IPS-20b (cell line): ENCODE results near the gene FCN2.

Source experiments
- H3K27ac ChIP-seq: one replicate; pipeline ENCODE4 v1.5.1; 2013; ENCODE audit warnings: low read length
- H3K27me3 ChIP-seq: 2 replicates; pipeline ENCODE4 v1.6.1; 2013; ENCODE audit warnings: mild to moderate bottlenecking, low read length, inconsistent platforms; ENCODE audit not compliant: insufficient read depth
- H3K36me3 ChIP-seq: 2 replicates; pipeline ENCODE4 v1.6.1; 2013; ENCODE audit warnings: low read depth, mild to moderate bottlenecking, inconsistent platforms, low read length, moderate library complexity; ENCODE audit not compliant: insufficient read depth
- H3K4me1 ChIP-seq: 2 replicates; pipeline ENCODE4 v1.6.1; 2013; ENCODE audit warnings: mild to moderate bottlenecking, control low read depth, inconsistent platforms, low read length, moderate library complexity; ENCODE audit not compliant: insufficient read depth
- H3K4me3 ChIP-seq: 2 replicates; pipeline ENCODE4 v1.5.1; 2013; ENCODE audit warnings: mild to moderate bottlenecking, low read length, inconsistent platforms
- H3K9ac ChIP-seq: 2 replicates; pipeline ENCODE4 v1.6.1; 2013; ENCODE audit warnings: low read depth, mild to moderate bottlenecking, inconsistent platforms, low read length, moderate library complexity
- H3K9me3 ChIP-seq: 2 replicates; pipeline ENCODE4 v1.6.1; 2013; ENCODE audit warnings: mild to moderate bottlenecking, low read depth, low read length, inconsistent platforms; ENCODE audit not compliant: insufficient read depth

The FCN2 gene

DNA sequence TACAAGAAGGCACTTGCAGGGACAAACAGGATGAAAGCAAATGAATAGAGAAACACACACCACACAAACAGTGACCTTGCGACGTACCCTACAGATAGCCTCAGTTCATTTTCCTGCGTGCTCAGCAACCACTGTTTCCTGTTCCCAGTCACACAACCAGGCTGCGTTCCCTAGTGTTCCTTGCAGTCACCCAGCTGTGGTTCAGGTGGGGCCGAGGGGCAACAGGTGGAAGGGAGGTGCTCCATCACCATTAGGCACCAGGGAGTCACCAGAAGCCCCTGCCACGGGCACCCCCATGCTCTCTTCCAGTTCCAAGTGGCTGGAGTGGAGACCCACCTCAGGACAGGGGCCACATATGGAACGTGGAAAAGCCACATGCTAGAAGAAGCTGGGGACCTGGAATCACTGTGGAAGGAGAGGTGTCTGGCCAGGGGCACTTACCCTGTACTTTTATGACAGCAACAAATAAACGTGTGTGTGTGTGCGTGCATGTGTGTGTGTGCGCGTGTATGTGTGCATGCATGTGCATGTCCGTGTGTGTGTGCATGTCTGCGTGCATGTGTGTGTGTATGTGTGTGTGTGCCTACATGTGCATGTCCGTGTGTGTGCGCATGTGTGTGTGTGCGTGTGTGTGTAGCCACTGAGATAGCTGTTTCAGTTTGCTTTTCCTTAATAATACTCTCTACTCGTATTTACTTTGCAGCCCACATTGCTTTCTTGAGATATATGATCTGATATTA, 18.8 kb upstream of the FCN2 start:
- Histone ChIP-seq H3K27ac (no peak overlapping the region), H3K9ac (no peak overlapping the region), H3K36me3 (no peaks in the 10 kb centered on the region), H3K4me3 (no peak overlapping the region), H3K9me3 (no peaks in the 10 kb centered on the region), H3K27me3 (no peaks in the 10 kb centered on the region), H3K4me1 (no peaks in the 10 kb centered on the region)

DNA sequence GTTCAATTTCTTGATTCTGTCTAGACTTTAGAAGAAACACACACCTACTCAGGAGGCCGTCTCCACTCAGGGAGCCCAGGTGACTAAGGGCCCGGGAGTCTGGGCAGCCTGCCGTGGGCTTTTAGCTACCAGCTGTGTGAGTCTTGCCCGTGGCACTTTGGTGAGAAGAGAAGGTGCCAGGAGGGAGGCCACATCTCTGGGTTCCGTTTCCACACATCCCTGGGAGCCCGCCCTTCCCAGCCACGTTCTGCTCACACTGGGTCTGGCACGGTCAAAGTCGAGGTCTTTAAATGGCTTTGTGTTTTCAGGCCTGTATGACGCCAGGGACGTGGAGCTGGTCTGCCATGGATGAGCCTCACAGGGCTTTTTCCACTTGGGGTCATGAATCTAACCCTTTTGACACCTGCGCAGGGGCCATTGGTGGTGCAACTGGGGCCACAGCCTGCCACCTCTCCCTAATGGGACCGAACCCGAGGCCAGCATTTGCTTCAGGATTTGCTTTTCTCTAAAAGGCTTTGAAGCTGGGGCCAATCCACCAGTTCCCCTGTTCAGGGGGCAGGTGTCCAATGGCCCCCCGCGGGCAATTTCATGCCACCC, 17.2 kb upstream of the FCN2 start:
- Histone ChIP-seq H3K9me3 (no peaks in the 10 kb centered on the region), H3K27me3 (no peaks in the 10 kb centered on the region), H3K36me3 (no peaks in the 10 kb centered on the region), H3K4me1 (no peaks in the 10 kb centered on the region), H3K4me3 (no peak overlapping the region), H3K27ac (no peak overlapping the region), H3K9ac (no peak overlapping the region)

- H3K4me1 ChIP-seq: no peaks in the 10 kb centered on the region
Observed at GRCh38 chr9:134863941-134864820, 16.4 kb upstream of the FCN2 start.

GRCh38 chr9:134864821-134865190, 15.8 kb upstream of the FCN2 start:
- H3K36me3 ChIP-seq: no peaks in the 10 kb centered on the region
- H3K4me1 ChIP-seq: no peaks in the 10 kb centered on the region
- no peak overlapping the region for H3K27ac ChIP-seq
- no peak overlapping the region for H3K4me3 ChIP-seq
- H3K9me3 ChIP-seq: no peaks in the 10 kb centered on the region
- H3K9ac ChIP-seq: no peak overlapping the region
- no peaks in the 10 kb centered on the region for H3K27me3 ChIP-seq

More at GRCh38 chr9:134863941-134864820, 16.4 kb upstream of the FCN2 start:
- no peak overlapping the region for H3K9ac ChIP-seq
- H3K4me3 ChIP-seq: no peak overlapping the region
- H3K27me3 ChIP-seq: no peaks in the 10 kb centered on the region
- no peaks in the 10 kb centered on the region for H3K36me3 ChIP-seq
- no peak overlapping the region for H3K27ac ChIP-seq
- no peaks in the 10 kb centered on the region for H3K9me3 ChIP-seq

DNA sequence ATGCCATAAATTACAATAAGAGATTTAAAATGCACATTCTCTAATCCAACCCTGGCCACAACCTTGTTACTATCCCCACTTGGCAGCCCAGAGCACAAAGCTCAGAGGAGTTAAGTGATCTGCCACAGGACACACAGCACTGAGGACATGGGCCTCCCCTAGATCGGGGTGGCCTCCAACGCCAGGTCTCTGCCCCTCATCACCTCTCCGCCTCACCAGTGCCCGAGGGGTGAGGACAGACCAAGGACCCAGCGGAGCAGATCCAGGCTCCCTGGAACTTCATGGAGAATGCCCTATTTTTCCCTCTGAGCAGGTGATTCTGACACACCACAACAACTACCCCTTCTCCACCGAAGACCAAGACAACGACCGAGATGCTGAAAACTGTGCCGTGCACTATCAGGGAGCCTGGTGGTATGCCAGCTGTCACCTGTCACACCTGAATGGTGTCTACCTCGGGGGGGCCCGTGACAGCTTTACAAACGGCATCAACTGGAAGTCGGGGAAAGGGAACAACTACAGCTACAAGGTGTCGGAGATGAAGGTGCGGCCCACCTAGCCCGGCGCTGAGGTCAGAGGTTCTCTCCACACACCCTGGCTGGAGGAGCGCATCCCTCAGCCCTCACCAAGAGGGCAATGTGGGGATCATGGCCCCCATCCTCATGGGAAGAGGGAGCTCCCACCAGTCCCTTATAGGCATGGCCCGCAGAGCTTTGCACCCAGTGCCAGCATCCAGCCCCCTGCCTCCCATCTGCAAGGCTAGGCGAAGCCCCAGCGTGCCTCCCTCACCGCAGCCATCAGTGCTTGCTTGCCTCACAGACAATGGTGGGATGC, 12.5 kb upstream of the FCN2 start:
- no peaks in the 10 kb centered on the region for H3K4me1 ChIP-seq
- no peaks in the 10 kb centered on the region for H3K36me3 ChIP-seq
- H3K4me3 ChIP-seq: no peak overlapping the region
- H3K27ac ChIP-seq: no peak overlapping the region
- no peaks in the 10 kb centered on the region for H3K9me3 ChIP-seq
- H3K27me3 ChIP-seq: no peaks in the 10 kb centered on the region
- no peak overlapping the region for H3K9ac ChIP-seq

DNA sequence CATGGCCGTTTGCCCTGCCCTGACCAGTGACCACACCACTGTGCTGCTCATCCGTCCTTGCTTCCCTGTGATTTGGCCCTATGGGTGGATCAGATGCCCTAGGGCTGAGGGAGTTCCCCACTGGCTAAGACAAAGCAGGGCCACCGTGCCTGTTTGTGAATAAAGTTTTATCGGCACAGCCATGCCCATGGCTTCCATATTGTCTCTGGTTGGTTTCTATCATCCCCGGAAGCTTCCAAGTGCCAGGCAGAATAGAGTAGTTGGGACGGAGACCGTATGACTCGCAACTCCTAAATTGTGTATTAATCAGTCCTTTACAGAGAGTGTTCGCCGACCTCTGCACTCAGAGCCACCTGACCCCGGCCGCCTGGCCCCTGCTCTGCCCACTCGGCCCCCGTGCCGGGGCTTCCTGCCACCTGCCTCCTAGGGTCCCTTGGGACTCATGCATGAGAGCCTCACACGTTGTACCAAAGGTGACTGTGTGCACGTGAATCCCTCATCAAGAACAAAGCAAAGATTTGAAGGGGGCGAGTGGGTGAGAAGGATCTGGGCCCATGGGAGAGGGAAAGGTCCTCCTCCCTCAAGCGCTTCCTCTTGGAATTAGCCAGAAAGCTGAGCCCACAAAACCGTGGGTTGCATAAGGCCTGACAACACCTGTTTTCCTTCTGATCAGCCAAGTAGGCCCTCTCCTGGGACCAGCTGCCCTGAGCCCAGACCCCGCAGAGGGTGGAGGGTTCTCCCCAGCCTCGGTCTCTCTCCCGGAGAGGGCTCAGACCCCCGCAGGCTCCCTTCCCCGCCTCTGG, 11.7 kb upstream of the FCN2 start:
- no peaks in the 10 kb centered on the region for H3K4me1 ChIP-seq
- no peaks in the 10 kb centered on the region for H3K36me3 ChIP-seq
- H3K27ac ChIP-seq: no peak overlapping the region
- no peaks in the 10 kb centered on the region for H3K9me3 ChIP-seq
- no peak overlapping the region for H3K9ac ChIP-seq
- no peaks in the 10 kb centered on the region for H3K27me3 ChIP-seq
- no peak overlapping the region for H3K4me3 ChIP-seq

DNA sequence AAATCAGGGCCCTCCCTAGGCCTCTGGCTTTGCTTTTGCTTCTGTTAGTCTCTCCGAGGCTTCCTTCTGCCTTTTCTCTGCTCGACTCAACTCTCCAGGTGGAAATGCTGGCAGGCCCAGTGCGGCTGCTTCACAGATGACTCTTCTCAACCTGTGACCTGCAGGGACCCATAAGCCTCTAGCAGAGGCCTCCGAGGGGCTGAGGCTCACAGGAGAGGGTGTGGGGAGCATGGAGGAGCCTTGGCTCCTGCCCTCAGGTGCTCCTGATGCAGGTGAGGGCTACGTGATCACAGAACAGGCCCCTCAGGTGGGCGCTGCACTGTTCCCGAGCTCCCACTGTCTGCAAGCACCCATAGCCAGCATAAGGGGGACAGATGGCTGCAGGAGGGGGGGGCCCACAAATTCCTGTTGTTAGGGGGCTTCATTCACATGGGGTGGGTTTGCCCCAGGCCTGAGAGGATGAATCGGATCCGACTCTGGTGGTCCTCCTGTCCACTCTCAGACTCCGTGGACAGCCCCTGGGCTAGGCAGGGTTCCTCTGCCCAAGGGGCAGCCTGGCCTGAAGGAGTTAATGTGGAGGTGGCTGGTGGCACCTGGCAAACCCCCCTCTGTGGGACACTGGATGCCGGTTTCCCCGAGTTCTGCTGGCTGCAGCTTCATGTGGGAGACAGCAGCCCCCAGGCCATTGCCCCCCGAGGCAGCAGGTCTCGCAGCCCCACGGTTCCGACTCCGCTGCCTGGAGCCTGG, 10.9 kb upstream of the FCN2 start:
- H3K36me3 ChIP-seq: no peaks in the 10 kb centered on the region
- no peak overlapping the region for H3K27ac ChIP-seq
- no peaks in the 10 kb centered on the region for H3K9me3 ChIP-seq
- no peak overlapping the region for H3K9ac ChIP-seq
- H3K4me3 ChIP-seq: no peak overlapping the region
- no peaks in the 10 kb centered on the region for H3K4me1 ChIP-seq
- no peaks in the 10 kb centered on the region for H3K27me3 ChIP-seq

DNA sequence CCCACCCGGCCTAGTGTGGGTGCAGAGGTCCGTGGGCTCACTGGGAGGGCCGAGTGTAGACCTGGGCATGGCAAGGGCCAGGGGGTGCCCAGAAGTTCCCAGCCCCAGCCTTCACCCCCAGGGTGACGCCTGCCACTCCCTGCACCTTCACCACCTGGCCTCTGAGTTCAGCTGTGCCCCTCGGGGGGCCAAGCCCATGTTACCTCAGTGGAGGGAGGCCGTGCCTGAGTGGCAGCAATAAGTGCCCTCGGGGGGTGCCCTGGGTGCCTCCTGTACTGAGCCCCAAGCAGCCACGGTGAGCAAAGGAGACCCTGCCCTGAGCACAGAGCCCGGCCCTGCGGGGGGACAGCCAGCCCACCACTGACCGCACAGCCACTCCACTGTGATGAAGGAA, 10.3 kb upstream of the FCN2 start:
- no peaks in the 10 kb centered on the region for H3K9me3 ChIP-seq
- no peaks in the 10 kb centered on the region for H3K36me3 ChIP-seq
- no peak overlapping the region for H3K9ac ChIP-seq
- no peak overlapping the region for H3K4me3 ChIP-seq
- H3K27me3 ChIP-seq: no peaks in the 10 kb centered on the region
- H3K27ac ChIP-seq: no peak overlapping the region
- H3K4me1 ChIP-seq: no peaks in the 10 kb centered on the region

GRCh38 chr9:134870746-134871662, 9.6 kb upstream of the FCN2 start:
- Histone ChIP-seq H3K27ac (no peak overlapping the region), H3K4me1 (no peaks in the 10 kb centered on the region), H3K9me3 (no peaks in the 10 kb centered on the region), H3K4me3 (no peak overlapping the region), H3K27me3 (no peaks in the 10 kb centered on the region), H3K9ac (no peak overlapping the region), H3K36me3 (no peaks in the 10 kb centered on the region)
